PC-3 (cell line): ENCODE results near the gene CDH9.

Experiments used
- EZH2 ChIP-seq: fragments of 300-600 bp; sonication (generic); IDR thresholded peaks from one replicate; pipeline ENCODE4 v1.6.1; 2017; ENCODE audit warnings: antibody characterized with exemption, mild to moderate bottlenecking, low read length; ENCODE audit not compliant: unreplicated experiment
- TF ChIP-seq, protein P1 (sequence below): fragments of 300-600 bp; sonication (generic); conservative IDR thresholded peaks from 2 replicates; pipeline ENCODE4 v1.5.1; 2017; ENCODE audit warnings: antibody characterized with exemption, low read depth, mild to moderate bottlenecking, low read length

DNA sequence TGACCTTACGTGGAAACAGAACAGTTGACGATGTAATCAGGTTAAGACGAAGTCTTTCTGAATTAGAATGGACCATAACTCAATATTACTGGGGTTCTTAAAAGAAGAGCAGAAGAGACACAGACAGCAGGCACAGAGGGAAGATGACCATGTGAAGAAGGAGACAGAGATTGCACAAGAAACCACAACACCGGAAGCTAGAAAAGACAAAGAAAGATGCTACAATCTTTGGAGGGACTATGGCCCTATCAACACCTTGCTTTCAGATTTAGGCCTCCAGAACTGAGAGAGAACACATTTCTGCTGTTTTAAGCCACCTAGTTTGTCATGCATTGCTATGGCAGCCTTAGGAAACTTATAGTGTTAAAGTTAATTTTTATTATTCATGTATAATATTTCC is 27.1 kb downstream of the CDH9 start:
- TF ChIP-seq, protein P1, sequence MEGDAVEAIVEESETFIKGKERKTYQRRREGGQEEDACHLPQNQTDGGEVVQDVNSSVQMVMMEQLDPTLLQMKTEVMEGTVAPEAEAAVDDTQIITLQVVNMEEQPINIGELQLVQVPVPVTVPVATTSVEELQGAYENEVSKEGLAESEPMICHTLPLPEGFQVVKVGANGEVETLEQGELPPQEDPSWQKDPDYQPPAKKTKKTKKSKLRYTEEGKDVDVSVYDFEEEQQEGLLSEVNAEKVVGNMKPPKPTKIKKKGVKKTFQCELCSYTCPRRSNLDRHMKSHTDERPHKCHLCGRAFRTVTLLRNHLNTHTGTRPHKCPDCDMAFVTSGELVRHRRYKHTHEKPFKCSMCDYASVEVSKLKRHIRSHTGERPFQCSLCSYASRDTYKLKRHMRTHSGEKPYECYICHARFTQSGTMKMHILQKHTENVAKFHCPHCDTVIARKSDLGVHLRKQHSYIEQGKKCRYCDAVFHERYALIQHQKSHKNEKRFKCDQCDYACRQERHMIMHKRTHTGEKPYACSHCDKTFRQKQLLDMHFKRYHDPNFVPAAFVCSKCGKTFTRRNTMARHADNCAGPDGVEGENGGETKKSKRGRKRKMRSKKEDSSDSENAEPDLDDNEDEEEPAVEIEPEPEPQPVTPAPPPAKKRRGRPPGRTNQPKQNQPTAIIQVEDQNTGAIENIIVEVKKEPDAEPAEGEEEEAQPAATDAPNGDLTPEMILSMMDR, result no peak
- no peak for TF ChIP-seq EZH2
